KMS-11 (cell line): ENCODE measurements around the gene SLC27A5.

Source experiments
- H2AFZ ChIP-seq: fragments of 200-600 bp; sonication (generic); 2 replicates; pipeline ENCODE4 v1.6.1; 2016; ENCODE audit warnings: antibody characterized with exemption, mixed run types, low read depth
- H3K27ac ChIP-seq: fragments of 200-600 bp; sonication (generic); 2 replicates; pipeline ENCODE4 v1.6.1; 2016; ENCODE audit warnings: mild to moderate bottlenecking, mixed run types
- H3K27me3 ChIP-seq: fragments of 200-600 bp; sonication (generic); 2 replicates; pipeline ENCODE4 v1.6.1; 2017; ENCODE audit warnings: mild to moderate bottlenecking, low read depth, mixed run types, moderate library complexity; ENCODE audit not compliant: insufficient read depth
- H3K36me3 ChIP-seq: fragments of 200-600 bp; sonication (generic); 2 replicates; pipeline ENCODE4 v1.6.1; 2017; ENCODE audit warnings: mild to moderate bottlenecking, mixed run types; ENCODE audit not compliant: insufficient read depth
- H3K4me1 ChIP-seq: fragments of 200-600 bp; sonication (generic); 2 replicates; pipeline ENCODE4 v1.6.1; 2016; ENCODE audit warnings: mild to moderate bottlenecking, low read depth, mixed run types; ENCODE audit not compliant: poor library complexity, severe bottlenecking
- H3K4me2 ChIP-seq: fragments of 200-600 bp; sonication (generic); 2 replicates; pipeline ENCODE4 v1.7.0; 2016; ENCODE audit warnings: mild to moderate bottlenecking, mixed run types
- H3K4me3 ChIP-seq: fragments of 200-600 bp; sonication (generic); IDR thresholded peaks from 2 replicates; pipeline ENCODE4 v1.6.1; 2017; ENCODE audit warnings: low read depth, low read length, mixed read lengths; ENCODE audit not compliant: insufficient read depth
- H3K79me2 ChIP-seq: fragments of 200-600 bp; sonication (generic); 2 replicates; pipeline ENCODE4 v1.6.1; 2016; ENCODE audit warnings: low read depth, mixed run types; ENCODE audit not compliant: insufficient read depth
- H3K9ac ChIP-seq: fragments of 200-600 bp; sonication (generic); 2 replicates; pipeline ENCODE4 v1.6.1; 2016; ENCODE audit warnings: mild to moderate bottlenecking, mixed run types
- H4K20me1 ChIP-seq: fragments of 200-600 bp; sonication (generic); 2 replicates; pipeline ENCODE4 v1.6.1; 2016; ENCODE audit warnings: mild to moderate bottlenecking, mixed run types; ENCODE audit not compliant: insufficient read depth
- TF ChIP-seq, protein P1 (sequence below): fragments of 200-600 bp; sonication (generic); conservative IDR thresholded peaks from 2 replicates; pipeline ENCODE4 v1.6.1; 2017; ENCODE audit warnings: low read depth, mild to moderate bottlenecking, antibody characterized with exemption, low read length, moderate library complexity, mixed read lengths

SLC27A5 gene

DNA sequence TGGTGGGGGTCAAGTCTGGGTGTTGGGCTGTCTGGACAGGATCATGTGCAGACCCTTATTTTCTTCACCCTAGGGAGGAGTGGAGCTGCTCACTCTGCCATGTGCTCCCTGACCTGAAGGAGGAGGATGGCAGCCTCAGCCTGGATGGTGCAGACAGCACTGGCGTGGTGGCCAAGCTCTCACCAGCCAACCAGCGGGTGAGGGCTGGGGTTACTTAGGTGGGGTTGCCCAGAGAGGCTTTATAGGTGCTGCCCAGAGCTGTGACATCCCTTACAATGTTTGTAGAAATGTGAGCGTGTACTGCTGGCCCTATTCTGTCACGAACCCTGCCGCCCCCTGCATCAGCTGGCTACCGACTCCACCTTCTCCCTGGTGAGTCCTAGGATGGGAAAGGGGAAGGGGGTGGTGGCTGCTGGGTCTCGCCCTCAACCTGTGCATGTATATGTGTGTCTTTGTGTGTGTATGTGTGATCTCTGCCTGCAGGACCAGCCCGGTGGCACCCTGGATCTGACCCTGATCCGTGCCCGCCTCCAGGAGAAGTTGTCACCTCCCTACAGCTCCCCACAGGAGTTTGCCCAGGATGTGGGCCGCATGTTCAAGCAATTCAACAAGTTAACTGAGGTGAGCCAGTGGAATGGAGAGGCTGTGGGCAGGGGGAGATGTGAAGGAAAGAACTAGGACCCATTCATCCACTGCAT is 38.0 kb upstream of the SLC27A5 start:
- Histone ChIP-seq H3K9ac (no peak overlapping the region), H3K27ac (no peak overlapping the region), H3K4me2 (no peak overlapping the region), H3K4me1 (peaks cover 25% of the 10 kb centered on the region), H4K20me1 (peaks cover 26% of the 10 kb centered on the region), H3K79me2 (peaks cover 47% of the 10 kb centered on the region), H2AFZ (no peak overlapping the region), H3K4me3 (no peak overlapping the region), H3K36me3 (peaks cover 26% of the 10 kb centered on the region; the same call in 1 of the 2 replicates), H3K27me3 (no peaks in the 10 kb centered on the region)
- TF ChIP-seq, protein P1, sequence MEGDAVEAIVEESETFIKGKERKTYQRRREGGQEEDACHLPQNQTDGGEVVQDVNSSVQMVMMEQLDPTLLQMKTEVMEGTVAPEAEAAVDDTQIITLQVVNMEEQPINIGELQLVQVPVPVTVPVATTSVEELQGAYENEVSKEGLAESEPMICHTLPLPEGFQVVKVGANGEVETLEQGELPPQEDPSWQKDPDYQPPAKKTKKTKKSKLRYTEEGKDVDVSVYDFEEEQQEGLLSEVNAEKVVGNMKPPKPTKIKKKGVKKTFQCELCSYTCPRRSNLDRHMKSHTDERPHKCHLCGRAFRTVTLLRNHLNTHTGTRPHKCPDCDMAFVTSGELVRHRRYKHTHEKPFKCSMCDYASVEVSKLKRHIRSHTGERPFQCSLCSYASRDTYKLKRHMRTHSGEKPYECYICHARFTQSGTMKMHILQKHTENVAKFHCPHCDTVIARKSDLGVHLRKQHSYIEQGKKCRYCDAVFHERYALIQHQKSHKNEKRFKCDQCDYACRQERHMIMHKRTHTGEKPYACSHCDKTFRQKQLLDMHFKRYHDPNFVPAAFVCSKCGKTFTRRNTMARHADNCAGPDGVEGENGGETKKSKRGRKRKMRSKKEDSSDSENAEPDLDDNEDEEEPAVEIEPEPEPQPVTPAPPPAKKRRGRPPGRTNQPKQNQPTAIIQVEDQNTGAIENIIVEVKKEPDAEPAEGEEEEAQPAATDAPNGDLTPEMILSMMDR: no peak

- Histone ChIP-seq H3K4me1 (peaks cover 23% of the 10 kb centered on the region), H2AFZ (no peak overlapping the region), H4K20me1 (peaks cover 27% of the 10 kb centered on the region), H3K79me2 (peaks cover 49% of the 10 kb centered on the region), H3K36me3 (peaks cover 26% of the 10 kb centered on the region; the same call in 1 of the 2 replicates), H3K4me3 (no peak overlapping the region), H3K27ac (no peak overlapping the region), H3K4me2 (no peak overlapping the region), H3K9ac (no peak overlapping the region), H3K27me3 (no peaks in the 10 kb centered on the region)
- TF ChIP-seq, protein P1: no peak
Measured at GRCh38 chr19:58548859-58549663, 37.3 kb upstream of the SLC27A5 start.

- peaks cover 27% of the 10 kb centered on the region for H4K20me1 ChIP-seq
- H3K27ac ChIP-seq: no peak overlapping the region
- H3K79me2 ChIP-seq: peaks cover 49% of the 10 kb centered on the region
- H3K4me3 ChIP-seq: no peak overlapping the region
- H2AFZ ChIP-seq: no peak overlapping the region
- H3K4me1 ChIP-seq: peaks cover 11% of the 10 kb centered on the region
- H3K36me3 ChIP-seq: peaks cover 26% of the 10 kb centered on the region; the same call in 1 of the 2 replicates
- no peak overlapping the region for H3K9ac ChIP-seq
- TF ChIP-seq, protein P1: no peak
- H3K27me3 ChIP-seq: no peaks in the 10 kb centered on the region; the same call in 1 of the 2 replicates
- no peak overlapping the region for H3K4me2 ChIP-seq
Measured at GRCh38 chr19:58547323-58548312, 35.8 kb upstream of the SLC27A5 start.

DNA sequence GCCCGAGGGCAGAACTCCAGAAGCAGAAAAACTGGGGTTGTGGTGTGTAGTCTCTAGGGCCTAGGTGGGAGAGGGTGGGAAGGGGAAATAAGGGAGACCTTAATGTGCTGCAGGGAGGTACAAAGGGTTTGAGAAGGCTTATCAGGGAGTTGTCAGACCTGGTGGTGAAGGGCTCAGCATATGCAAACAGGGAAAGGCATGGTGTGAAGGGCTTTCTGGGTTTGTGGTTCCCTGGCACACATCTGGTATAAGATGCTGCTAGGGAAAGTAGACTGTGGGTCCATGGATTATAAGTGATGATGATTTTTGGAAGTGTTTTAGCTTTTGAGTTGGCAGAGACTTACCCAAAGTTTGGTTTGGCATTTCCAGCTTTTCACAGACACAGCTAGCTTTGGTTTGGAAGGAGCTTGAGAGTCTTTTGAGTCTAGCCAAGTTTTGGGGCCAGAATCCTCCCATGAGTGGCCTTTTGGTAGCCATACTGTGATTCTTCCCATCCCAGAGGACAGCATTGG is 34.3 kb upstream of the SLC27A5 start:
- Histone ChIP-seq H2AFZ (no peak overlapping the region), H3K4me2 (peak overlapping the region; percentile 95), H3K36me3 (peaks cover 20% of the 10 kb centered on the region; the same call in 1 of the 2 replicates), H4K20me1 (peaks cover 27% of the 10 kb centered on the region), H3K4me1 (peaks cover 11% of the 10 kb centered on the region), H3K27ac (0 out of 2 replicates have a peak overlapping the region, but pooled peaks have one; percentile 40), H3K27me3 (no peaks in the 10 kb centered on the region; the same call in 1 of the 2 replicates), H3K9ac (peak overlapping the region; percentile 62; the same call in 1 of the 2 replicates), H3K79me2 (peaks cover 49% of the 10 kb centered on the region), H3K4me3 (no peak overlapping the region)
- TF ChIP-seq, protein P1: no peak
